Measurements from ENCODE around the gene SSR2.

DNA sequence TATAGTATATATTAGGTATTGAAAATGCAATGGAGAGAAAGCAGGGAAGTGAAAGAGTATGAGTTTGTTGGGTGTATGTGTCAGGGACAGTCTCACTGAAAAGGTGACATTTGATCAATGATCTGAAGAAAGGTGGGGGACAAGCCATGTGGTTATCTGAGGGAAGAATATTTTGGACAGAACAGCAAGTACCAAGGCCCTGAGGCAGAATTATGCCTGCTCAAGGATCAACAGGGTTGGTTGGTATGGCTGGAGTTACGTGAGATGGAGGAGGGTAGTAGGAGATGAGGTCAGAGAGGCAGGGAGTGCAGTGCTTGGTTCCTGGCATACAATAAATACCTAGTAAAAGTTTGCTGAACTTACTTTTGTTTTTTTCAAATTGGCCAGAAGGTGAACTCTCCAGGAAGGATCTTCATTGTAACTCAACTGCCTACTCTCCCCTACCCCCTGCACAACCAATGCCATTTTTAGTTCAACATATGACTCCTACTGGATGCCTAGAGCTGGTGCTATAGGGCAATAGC is 35.6 kb upstream of the SSR2 start:
- TF ChIP-seq POLR2A (IDR thresholded peaks at IDR 0.05) = no peak
- TF ChIP-seq, protein P1, sequence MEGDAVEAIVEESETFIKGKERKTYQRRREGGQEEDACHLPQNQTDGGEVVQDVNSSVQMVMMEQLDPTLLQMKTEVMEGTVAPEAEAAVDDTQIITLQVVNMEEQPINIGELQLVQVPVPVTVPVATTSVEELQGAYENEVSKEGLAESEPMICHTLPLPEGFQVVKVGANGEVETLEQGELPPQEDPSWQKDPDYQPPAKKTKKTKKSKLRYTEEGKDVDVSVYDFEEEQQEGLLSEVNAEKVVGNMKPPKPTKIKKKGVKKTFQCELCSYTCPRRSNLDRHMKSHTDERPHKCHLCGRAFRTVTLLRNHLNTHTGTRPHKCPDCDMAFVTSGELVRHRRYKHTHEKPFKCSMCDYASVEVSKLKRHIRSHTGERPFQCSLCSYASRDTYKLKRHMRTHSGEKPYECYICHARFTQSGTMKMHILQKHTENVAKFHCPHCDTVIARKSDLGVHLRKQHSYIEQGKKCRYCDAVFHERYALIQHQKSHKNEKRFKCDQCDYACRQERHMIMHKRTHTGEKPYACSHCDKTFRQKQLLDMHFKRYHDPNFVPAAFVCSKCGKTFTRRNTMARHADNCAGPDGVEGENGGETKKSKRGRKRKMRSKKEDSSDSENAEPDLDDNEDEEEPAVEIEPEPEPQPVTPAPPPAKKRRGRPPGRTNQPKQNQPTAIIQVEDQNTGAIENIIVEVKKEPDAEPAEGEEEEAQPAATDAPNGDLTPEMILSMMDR (IDR thresholded peaks at IDR 0.05) = no peak

All from uterus (tissue), 2 donors.